T-helper 1 cell (primary cell): ENCODE results near the gene NPR1.
"Not testable (repeated sequence)": the region's sequence is repeated elsewhere in the genome, so short reads cannot be mapped to it uniquely, and the experiment has no call there.

Source experiments
- DNase-seq, 5 donors: peaks; one replicate each; pipeline ENCODE4 v3.0.0-alpha.2; 2012 to 2020

Gene NPR1

DNA sequence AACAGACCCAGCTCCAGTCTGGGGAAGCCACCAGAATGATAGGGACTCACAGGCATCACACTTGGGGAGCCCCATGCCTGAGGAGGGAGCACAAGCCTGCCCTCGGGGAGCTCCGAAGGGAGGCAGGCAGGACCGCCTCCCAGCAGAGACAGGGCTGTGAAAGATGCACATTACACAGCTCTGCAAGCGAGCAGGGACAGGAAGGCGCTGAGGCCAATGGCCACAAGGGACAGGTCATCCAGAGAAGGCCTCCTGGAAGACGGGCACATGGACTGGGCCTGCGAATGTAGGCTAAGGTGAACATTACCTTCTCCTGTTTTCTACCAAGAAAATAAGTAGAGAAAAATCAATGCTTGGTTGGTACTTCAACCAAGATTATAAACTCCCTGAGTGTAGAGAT, 4.2 kb downstream of the NPR1 start:
- no peak for DNase-seq

DNA sequence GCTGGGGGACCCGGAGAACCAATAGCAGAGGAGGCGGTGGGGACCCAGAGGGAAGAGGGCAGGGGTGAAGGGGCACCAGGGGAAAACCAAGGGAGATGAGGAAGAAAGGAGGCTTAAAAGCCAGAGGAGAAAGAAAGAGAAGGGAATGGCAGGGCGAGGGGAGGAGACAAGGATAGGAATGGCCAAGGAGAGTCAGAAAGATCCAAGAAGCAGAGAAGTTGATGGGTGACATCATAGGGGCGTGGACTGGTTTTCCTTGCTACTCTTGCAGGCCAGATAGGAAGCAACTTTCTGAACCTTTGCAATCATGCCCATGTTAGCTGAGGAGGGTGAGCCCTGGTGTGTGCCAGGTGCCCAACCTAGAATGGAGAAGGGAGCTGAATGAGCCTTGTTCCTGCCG, 5.4 kb downstream of the NPR1 start:
- no peak for DNase-seq

DNA sequence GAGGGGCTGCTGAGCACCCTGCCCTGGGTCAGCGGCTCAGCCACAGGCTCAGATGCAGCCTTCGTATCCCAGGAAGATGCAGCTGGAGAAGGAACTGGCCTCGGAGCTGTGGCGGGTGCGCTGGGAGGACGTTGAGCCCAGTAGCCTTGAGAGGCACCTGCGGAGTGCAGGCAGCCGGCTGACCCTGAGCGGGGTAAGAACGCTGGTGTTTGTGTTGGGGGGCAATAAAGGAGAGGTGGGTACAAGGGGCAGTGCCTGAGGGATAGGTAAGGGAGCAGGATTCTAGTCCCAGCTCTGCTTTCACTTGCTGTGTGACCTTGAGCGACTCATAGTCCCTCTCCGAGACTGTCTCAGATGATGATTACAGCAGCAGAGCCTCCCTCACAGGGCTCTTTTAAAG, 6.4 kb downstream of the NPR1 start:
- no peak for DNase-seq

DNA sequence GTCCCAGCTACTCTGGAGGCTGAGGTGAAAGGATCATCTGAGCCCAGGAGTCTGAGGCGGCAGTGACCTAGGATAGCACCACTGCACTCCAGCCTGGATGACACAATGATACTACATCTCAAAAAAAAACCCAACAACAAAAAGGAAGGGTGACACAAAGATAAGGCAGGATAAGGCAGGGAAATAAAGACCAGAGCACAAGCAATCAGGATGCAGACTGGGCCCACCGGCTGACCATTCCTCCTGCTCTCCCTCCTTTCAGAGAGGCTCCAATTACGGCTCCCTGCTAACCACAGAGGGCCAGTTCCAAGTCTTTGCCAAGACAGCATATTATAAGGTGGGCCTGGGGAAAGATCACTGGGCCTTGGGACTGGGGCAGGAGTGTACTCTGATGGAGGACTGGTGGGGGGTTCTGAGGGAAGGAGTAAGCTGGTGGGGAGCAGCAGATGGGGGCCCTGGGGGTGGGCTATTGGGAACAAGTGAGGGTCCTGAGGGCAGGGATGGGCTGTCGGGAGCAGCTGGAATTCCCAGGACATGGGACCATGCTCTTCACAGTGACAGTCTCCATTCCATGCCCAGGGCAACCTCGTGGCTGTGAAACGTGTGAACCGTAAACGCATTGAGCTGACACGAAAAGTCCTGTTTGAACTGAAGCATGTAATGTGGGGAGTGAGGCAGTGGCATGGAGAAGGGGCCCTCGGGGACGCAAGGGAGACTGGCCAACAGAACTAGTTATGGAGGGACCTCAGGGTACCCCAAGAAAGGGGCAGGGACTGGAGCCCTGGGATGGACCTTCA, 7.3 kb downstream of the NPR1 start:
- no peak for DNase-seq

DNA sequence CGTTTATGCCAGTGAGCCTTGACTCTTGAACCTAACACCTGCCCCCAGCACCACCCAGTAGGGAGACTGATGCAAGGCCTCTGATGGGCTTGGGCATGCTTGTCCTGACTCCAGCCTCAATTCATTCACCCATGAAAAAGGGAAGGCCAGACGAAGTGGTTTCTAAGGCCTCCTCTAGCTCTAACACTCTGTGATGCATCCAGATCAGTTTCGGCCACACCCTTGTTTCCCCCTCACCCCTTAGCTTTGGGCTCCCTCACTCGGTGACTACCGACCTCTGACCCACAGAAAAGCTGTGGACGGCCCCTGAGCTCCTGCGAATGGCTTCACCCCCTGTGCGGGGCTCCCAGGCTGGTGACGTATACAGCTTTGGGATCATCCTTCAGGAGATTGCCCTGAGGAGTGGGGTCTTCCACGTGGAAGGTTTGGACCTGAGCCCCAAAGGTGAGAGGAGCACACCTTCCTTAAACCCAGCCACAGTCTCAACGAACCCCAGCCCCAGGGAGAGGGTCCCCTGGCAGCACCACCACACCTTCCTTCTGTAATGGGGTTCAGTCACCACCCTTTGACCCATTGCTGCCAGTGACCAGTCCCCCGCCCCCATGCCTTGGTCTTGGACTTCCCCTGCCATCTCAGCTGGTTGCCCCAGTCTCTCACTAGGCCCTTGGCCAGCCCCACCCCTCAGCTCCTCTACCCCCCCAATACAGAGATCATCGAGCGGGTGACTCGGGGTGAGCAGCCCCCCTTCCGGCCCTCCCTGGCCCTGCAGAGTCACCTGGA, 9.0 kb downstream of the NPR1 start:
- no peak for DNase-seq

DNA sequence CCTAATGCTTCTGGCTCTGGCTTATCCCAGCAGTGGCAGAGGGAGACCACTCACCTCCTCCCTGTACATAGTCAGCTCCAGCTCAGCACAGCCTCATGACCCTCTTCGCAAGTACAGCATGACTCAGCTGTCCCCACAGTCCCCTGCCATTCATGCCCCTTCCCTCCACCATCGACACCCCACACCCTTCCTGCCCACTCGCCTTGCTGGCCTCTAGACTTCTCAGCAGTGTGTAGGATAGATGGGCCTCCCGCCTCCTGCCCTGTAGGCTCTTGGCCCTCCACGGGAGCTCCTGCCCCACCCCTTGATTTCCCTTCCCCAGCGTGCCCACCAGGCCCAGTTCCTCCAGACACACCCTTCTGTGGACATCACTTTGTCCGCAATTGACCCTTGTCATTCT, 9.8 kb downstream of the NPR1 start:
- no peak for DNase-seq

DNA sequence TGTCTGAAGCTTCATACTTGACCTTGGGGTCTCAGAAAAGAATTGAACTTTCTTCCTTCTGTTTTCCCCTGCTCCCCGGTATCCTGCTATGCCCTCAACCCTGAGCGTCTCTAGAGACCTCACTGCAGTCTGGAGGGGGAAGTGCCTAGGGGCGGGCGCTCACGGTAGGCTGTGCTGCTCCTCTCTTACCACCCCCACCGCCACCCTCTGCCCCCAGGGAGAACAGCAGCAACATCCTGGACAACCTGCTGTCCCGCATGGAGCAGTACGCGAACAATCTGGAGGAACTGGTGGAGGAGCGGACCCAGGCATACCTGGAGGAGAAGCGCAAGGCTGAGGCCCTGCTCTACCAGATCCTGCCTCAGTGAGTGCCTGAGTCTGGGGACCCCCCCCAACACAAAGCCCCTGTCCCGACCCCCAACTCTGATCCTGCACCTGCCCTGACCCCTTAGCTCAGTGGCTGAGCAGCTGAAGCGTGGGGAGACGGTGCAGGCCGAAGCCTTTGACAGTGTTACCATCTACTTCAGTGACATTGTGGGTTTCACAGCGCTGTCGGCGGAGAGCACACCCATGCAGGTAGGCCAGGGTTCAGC, 10.3 kb downstream of the NPR1 start:
- no peak for DNase-seq

DNA sequence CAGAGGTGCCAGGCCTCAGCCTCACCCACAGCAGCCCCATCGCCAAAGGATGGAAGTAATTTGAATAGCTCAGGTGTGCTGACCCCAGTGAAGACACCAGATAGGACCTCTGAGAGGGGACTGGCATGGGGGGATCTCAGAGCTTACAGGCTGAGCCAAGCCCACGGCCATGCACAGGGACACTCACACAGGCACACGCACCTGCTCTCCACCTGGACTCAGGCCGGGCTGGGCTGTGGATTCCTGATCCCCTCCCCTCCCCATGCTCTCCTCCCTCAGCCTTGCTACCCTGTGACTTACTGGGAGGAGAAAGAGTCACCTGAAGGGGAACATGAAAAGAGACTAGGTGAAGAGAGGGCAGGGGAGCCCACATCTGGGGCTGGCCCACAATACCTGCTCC, 15.0 kb downstream of the NPR1 start:
- DNase-seq, result no peak

DNA sequence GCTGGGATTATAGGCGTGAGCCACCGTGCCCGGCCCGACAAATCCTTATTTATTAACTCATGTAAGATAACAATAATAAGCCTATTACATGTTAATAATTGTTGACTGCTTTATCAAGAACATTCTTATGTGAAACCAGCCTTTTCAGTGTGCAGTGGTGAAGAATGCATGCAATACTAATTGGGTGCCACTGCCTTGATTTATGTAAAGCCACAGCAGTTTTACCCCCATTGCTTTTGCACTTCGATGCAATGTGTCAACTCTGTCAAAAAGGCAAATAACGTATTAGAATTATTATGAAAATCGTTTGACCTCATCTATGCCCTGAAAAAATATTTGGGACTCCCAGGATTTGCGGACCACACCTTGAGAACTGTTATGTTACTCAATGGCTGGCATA, 18.3 kb downstream of the NPR1 start:
- no peak for DNase-seq

DNA sequence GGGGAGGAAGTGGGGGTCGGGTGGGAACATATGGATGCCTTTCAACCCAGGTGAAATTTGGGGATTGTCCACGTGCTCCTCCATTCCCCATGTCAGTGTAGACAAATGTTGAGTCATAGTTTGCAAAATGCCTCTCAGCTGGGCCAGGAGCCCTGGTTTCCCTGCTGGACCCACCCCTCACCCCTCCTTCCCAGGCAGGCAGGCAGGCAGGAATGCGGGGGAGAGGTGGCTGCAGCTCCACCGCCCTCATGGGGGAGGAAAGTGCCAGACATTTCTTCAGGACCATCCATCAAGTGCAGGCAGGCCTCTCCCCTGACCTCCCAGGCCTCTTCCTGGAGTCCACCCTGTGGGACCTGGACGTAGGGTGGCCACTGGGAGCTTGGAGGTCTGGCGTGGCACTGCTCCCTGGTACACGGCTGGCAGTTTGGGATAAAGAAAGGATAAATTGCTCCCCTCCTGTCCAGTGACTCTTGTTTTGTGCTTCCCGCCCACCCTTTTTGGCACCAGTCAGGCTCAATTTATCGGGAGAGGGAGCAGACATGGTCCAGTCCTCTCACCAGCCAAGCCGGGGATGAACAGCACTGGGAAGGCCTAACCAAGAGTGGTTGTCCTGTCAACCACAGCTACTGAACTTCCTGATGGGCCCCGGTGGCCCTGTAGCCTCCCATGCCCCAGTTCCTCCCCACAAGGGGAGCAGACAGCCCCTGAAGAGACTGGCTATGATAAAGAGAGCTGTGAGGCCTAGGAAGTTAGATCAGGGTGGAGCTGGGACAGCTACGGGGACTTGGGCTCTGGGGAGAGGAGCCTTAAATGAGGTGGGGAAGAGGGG, 18.9 kb downstream of the NPR1 start:
- DNase-seq, result no peak

DNA sequence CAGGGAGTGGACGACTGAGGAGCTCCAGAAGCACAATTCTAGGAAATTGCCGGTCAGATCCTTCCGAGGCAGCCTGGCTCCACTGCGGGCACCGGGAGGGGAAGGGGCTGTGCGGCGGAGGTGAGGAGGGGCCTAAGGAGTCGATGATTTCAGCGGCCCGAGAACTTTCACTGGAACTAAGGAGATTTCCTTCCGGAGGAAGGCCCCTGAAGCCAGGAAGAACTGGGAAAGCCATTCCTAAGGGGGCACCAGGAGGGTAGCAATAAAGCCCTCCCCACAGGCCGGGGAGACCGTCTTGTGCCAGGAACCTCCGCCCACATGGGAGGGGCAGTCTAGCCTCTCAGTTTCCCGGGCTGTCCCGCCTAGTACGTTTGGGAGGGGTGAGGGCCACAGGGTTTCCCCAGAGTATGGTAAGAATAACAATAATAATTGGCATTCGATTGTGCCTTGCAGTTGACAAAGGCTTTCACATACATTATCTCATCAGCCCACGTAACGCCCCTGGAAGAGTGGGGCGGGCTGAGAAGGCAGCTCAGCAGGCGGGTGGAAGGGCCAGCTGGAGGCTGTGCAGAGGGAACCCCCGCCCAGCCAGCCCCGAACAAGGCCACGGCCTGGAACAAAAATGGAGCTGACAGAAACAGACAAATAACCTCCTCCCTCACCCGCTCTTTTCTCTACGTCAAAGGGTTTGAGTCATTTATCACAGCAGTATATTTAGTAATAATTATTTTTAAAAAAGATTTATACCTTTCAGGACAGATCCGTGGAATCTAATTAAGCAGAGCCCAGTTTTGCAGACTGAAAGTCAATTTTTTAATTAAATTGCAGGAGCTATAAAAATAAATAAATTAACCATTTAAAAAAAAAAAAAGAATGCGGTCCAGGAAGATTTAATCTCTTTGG, 19.8 kb downstream of the NPR1 start:
- DNase-seq, result no peak

DNA sequence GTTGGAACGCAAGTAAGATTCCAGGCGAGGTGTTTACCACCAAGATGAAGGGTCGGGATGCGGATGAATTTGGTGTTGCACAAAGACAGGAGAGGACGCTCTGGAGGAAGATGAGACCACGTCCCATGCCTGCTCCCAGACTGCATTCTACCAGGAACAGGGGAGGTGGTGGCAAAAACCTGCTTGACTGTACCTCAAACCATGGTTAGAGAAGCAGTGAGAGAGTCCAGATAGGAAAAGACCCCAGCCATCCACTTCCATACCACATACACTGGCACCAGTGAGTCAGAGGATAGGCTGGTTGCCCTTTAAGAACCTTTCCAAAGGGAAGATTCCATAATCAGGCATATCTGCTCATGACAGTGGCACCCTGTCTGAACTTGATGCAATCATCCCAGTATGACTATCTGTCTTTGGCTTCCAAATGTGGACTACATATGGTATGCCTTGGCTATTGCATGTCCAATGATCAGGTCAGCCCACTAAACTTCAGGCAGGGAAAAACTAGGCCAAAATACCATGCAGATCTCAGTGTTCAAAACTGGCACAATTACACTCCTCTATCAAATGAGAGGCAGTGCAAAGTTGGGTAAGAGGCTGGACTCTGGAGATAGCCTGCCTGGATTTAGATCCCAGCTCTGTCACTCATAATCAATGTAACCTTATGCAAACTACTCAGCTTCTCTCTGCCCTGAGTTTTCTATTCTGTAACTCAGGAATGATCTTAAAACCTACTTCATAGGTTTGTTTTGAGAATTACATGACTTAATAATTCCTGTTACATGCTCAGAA, 20.6 kb downstream of the NPR1 start:
- no peak for DNase-seq

DNA sequence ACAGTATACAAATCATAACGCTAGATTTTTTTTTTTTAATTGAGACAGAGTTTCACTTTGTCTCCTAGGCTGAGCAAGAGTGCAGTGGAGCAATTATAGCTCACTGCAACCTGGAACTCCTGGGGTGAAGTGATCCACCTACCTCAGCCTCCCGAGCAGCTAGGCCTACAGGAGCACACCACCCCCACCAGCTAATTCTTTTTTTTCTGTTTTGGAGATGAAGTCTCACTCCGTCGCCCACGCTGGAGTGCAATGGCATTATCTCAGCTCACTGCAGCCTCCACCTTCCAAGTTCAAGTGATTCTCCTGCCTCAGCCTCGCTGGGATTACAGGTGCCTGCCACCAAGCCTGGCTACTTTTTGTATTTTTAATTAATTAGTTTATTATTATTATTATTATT, 21.3 kb downstream of the NPR1 start:
- no peak for DNase-seq

DNA sequence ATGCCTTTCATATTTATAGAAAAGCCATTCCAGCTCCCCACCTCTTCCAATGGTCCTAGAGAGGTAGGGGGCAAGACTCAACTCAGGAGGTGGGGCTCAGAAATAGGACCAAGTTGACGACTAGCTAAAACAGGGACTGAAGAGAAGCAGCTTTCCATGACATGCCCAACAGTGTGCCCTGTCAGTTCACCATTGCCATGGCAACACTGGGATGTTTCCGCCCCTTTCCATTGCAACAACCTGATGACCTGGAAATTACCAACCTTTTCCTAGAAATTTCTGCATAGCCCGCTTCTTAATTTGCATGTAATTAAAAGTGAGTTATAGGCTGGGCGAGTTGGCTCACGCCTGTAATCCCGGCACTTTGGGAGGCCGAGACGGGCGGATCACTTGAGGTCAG, 27.0 kb downstream of the NPR1 start:
- DNase-seq, result no peak

DNA sequence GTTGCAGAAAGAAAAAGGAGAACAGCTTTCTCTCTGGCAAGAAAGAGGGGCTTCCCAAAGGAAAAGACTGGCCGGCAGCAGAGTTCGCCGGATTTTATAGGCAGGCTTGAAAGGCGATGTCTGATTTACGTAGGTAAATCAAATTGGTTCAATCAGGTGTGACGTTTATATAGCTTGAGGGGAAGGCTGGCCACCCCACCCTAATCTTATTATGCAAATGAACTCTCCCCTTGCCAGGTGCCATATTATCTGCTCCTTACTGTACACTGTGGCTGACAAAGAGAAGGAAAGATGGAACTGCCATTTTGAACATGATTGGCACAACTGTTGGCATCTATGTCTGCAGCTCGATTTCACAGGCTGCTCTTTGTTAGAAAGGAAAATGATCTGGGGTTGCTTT, 32.5 kb downstream of the NPR1 start:
- DNase-seq, result no peak

DNA sequence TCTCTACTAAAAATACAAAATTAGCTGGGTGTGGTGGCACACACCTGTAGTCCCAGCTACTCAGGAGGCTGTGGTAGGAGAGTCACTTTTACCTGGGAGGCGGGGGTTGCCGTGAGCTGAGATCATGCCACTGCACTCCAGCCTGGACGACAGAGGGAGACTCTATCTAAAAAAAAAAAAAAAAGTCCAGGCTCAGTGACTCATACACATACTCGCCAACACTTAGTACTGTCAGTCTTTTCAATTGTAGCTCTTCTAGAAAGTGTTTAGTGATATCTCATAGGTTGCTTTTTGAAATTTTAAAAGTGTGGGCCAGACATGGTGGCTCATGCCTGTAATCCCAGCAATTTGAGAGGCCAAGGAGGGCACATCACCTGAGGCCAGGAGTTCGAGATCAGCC, 37.7 kb downstream of the NPR1 start:
- not testable (repeated sequence) for DNase-seq

DNA sequence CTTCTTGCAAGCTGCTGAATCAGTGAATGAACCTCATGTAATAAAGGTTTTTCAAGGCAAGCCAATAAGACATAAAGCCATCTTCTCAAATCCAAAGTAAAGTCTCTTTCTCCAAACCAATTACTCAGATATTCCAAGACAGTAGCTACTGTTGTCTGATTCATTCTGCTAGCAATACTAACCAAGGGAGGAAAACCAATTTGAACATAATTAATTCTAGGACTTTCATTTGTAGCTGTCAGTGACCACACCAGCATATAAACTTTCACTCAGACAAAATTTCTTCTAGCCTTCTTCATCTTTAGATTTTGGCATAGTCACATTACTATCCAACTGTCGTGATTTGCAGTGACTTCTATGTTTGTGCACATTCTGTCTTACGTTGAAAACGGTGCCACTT, 38.8 kb downstream of the NPR1 start:
- DNase-seq, result no peak

DNA sequence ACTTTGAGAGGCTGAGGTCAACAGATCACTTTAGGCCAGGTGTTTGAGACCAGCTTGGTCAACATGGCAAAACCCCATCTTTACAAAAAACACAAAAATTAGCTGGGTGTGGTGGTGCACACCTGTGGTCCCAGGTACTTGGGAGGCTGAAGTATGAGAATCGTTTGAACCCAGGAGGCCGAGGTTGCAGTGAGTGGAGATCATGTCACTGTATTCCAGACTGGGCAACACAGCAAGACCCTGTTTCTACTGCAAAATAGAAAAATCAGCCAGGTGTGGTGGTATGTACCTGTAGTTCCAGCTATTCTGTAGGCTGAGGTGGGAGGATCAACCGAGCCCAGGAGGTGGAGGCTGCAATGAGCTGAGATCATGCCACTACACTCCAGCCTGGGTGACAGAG, 45.2 kb downstream of the NPR1 start:
- DNase-seq, result no peak

DNA sequence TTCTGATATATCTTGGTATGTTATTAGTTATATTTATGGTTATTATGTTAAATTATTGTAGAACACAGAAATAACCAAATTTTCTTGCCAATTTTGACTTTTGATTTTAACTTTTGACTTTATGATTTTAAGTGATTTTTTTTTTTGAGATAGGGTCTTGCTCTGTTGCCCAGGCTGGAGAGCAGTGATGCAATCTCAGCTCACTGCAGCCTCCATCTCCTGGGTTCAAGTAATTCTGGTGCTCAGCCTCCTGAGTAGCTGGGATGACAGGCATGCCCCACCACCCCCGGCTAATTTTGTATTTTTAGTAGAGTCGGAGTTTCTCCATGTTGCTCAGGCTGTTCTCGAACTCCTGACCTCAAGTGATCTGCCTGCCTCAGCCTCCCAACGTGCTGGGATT, 46.1 kb downstream of the NPR1 start:
- DNase-seq, result not testable (repeated sequence)

DNA sequence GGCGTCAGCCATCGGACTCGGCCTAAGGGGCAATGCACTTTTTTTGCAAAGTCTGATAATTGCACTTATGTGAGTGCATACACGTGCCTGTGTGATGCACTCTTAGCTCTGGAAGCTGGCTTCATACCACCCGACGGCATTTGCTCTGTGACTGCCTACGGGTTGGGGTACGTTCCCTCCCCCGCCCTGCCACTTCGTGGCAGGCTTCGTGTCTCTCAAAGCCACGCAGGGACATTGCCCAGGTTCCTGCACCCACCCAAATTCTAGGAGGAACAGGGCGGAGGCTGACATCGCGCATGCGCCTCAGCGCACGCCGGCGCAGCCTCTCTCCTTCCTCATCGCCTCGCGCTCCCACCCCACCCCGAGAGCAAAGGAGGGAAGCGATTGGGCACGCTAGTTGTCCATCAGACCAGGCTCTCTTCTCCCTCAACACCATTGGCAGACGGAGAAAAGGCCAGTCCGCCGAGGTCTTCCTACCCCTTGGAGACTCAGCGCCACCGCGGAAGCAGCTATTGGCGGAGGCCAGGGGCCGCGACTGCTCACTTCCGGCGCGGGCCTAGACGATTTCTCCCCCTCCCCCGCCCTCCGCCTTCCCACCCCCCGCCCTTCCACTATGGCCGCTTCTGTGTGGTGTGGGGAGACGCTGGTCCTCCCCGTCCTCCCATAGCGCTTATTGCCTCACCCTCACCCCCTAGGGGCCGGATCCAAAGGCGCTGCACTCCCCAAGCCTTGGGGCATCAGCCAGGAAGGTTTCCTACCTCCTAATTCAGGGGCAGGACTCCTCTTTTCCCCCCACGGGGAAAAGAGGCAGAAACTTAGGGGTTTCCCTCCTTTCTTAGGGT, 49.2 kb downstream of the NPR1 start, which contains the start of gene INTS3:
INTS3 (plus strand) TSS at position 588 of the 842 bp plus-strand sequence. CDS start 585 bp downstream, outside the sequence.
- DNase-seq, result peak; percentile 98 to 100 (median 99)
